PC-3 (cell line): ENCODE data around the gene LRP1B.

Experiments
- EZH2 ChIP-seq: fragments of 300-600 bp; sonication (generic); IDR thresholded peaks from one replicate; pipeline ENCODE4 v1.6.1; 2017; ENCODE audit warnings: antibody characterized with exemption, mild to moderate bottlenecking, low read length; ENCODE audit not compliant: unreplicated experiment
- EZH2phosphoT487 ChIP-seq: fragments of 300-600 bp; sonication (generic); IDR thresholded peaks from 2 replicates; pipeline ENCODE4 v1.6.1; 2018; ENCODE audit warnings: mild to moderate bottlenecking, antibody characterized with exemption, low read length, borderline replicate concordance
- TF ChIP-seq, protein P1 (sequence below): fragments of 300-600 bp; sonication (generic); conservative IDR thresholded peaks from 2 replicates; pipeline ENCODE4 v1.5.1; 2017; ENCODE audit warnings: antibody characterized with exemption, low read depth, mild to moderate bottlenecking, low read length

DNA sequence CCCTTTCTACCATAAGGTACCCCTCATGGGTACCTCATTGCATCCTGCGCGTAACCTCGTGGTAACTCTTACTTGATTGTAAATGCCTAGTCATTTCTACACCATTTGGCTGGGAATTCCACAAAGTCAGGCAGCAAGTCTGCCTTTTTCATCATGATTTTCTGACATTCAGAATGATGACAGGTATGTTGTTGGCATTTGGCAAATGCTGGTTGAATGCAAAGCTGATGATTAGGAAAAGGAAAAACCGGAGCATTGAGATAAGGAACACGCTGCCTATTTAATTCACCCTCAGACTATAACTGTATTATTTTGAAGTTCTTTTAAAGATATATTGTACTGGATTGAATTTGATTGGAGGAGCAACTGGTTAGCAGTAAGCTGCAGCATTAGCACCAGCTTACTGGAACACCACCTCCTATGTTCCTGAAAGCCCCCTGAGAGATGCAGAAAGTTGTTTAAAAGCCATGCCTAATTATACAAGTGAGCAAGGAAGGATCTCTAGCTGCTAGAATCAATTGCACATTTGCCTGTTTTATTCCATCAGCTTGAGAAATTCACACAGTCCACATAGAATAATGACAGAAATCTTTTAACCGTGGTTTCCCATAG lies 520.1 kb downstream of the LRP1B start:
- no peak for TF ChIP-seq EZH2
- TF ChIP-seq, protein P1, sequence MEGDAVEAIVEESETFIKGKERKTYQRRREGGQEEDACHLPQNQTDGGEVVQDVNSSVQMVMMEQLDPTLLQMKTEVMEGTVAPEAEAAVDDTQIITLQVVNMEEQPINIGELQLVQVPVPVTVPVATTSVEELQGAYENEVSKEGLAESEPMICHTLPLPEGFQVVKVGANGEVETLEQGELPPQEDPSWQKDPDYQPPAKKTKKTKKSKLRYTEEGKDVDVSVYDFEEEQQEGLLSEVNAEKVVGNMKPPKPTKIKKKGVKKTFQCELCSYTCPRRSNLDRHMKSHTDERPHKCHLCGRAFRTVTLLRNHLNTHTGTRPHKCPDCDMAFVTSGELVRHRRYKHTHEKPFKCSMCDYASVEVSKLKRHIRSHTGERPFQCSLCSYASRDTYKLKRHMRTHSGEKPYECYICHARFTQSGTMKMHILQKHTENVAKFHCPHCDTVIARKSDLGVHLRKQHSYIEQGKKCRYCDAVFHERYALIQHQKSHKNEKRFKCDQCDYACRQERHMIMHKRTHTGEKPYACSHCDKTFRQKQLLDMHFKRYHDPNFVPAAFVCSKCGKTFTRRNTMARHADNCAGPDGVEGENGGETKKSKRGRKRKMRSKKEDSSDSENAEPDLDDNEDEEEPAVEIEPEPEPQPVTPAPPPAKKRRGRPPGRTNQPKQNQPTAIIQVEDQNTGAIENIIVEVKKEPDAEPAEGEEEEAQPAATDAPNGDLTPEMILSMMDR, result no peak
- no peak for TF ChIP-seq EZH2phosphoT487
